Panc1 (cell line): Measurements from ENCODE around the gene GLI3. TPM values are rescaled to one million over a fixed set of nuclear protein-coding genes. Genes with fewer than 3 reads are reported as not detected.

Source experiments
- ATAC-seq: fragments of 200-7000 bp; cut with Tn5 transposase; 2 replicates; pipeline ENCODE4 v1.9.1; 2020; ENCODE audit warnings: mild to moderate bottlenecking, moderate library complexity
- BruUV-seq: library from RNA; stranded (reverse); fragments of 400-500 nt; replicated peaks from 2 replicates; lab custom pipeline; 2021; lab: Mats Ljungman, UMichigan
- CTCF ChIA-PET: fragments of 300-600 bp; sonication (Branson Sonifier 250); formaldehyde crosslinking; loops from one replicate; lab custom pipeline; 2022; ENCODE audit warnings: antibody characterized with exemption; lab: Charles Lee
- POLR2A ChIA-PET: fragments of 300-600 bp; sonication (Branson Sonifier 250); formaldehyde crosslinking; loops from one replicate; lab custom pipeline; 2022; ENCODE audit warnings: antibody characterized with exemption; lab: Charles Lee
- DNase-seq: peaks from one replicate; pipeline ENCODE4 v3.0.0-alpha.2; 2010; ENCODE audit warnings: low read depth, low spot score
- H3K27ac ChIP-seq: 2 replicates; pipeline ENCODE4 v1.5.1; 2011; ENCODE audit warnings: mild to moderate bottlenecking, low read length, inconsistent platforms
- H3K27me3 ChIP-seq: fragments of 200-500 bp; sonication (Bioruptor generic); 2 replicates; pipeline ENCODE4 v1.6.0; 2014; ENCODE audit warnings: low read length, inconsistent platforms; ENCODE audit not compliant: control insufficient read depth, insufficient read depth
- H3K36me3 ChIP-seq: fragments of 200-500 bp; sonication (Bioruptor generic); 2 replicates; pipeline ENCODE4 v1.5.1; 2014; ENCODE audit warnings: inconsistent platforms, mild to moderate bottlenecking, low read length, moderate library complexity; ENCODE audit not compliant: control insufficient read depth, insufficient read depth
- H3K4me1 ChIP-seq: 2 replicates; pipeline ENCODE4 v1.5.1; 2011; ENCODE audit warnings: inconsistent platforms, mild to moderate bottlenecking, low read length, moderate library complexity; ENCODE audit not compliant: control insufficient read depth, insufficient read depth
- H3K4me3 ChIP-seq, 2 experiments: 2 replicates each; pipeline ENCODE4 v1.5.1; 2011 to 2012; ENCODE audit warnings: low read depth in 2 of 2, low read length in 2 of 2, mild to moderate bottlenecking in 2 of 2, inconsistent platforms in 1 of 2, moderate library complexity in 1 of 2
- H3K9me3 ChIP-seq: fragments of 200-500 bp; sonication (Bioruptor generic); 2 replicates; pipeline ENCODE4 v1.5.1; 2014; ENCODE audit warnings: low read depth, mild to moderate bottlenecking, inconsistent platforms, low read length, moderate library complexity; ENCODE audit not compliant: control insufficient read depth, insufficient read depth
- CTCF ChIP-seq: fragments of 450-650 bp; IDR thresholded peaks from 2 replicates; pipeline ENCODE4 v1.5.1; 2017; ENCODE audit warnings: mild to moderate bottlenecking
- POLR2AphosphoS5 ChIP-seq: IDR thresholded peaks from 2 replicates; pipeline ENCODE4 v1.6.1; 2012; ENCODE audit warnings: mild to moderate bottlenecking, low read depth, low read length, moderate library complexity
- REST ChIP-seq, 2 experiments: IDR thresholded peaks; 2 replicates each; pipeline ENCODE4 v1.6.1; 2011 to 2012; ENCODE audit warnings: low read depth in 2 of 2, control low read depth in 1 of 2, low read length in 1 of 2, mild to moderate bottlenecking in 1 of 2, moderate library complexity in 1 of 2; ENCODE audit not compliant: insufficient read depth in 1 of 2
- SIN3A ChIP-seq: IDR thresholded peaks from 2 replicates; pipeline ENCODE4 v1.6.1; 2012; ENCODE audit warnings: low read depth, mild to moderate bottlenecking, low read length, moderate library complexity, borderline replicate concordance; ENCODE audit not compliant: insufficient read depth
- TCF7L2 ChIP-seq: IDR thresholded peaks from 2 replicates; pipeline ENCODE4 v1.6.1; 2011; ENCODE audit warnings: mild to moderate bottlenecking, low read depth, low read length, inconsistent platforms
- in situ Hi-C: cut with HindIII; loops from 2 replicates; pipeline ENCODE4 v1.10.0; 2016; ENCODE audit warnings: low sequenced_read_pairs, low pct_unique_long_range_greater_than_20kb
- intact Hi-C: fragments of 100-400 bp; cut with micrococcal nuclease; formaldehyde crosslinking; loops from one replicate; pipeline ENCODE4 v1.10.0; 2022; ENCODE audit not compliant: unreplicated experiment
- total RNA-seq: library from RNA; stranded (reverse); gene quantifications from one replicate; pipeline ENCODE4 v1.2.1, GENCODE V29; 2021; ENCODE audit not compliant: unreplicated experiment

GLI3 gene
- total RNA-seq, 1 experiment from 2014 or later, result 3.7 TPM

GRCh38 chr7:42218248-42218647 lies 18.8 kb downstream of the GLI3 start:
- no peaks in the 10 kb centered on the region for H3K36me3 ChIP-seq
- no peaks in the 10 kb centered on the region for H3K4me1 ChIP-seq
- TF ChIP-seq CTCF, result no peak
- no peak for TF ChIP-seq TCF7L2
- no peak for TF ChIP-seq SIN3A
- no peak for TF ChIP-seq REST (IDR thresholded peaks at IDR 0.05; ENCODE audit: insufficient read depth in 1 of 2, low read depth in 2 of 2, low read length in 1 of 2)
- no peak for TF ChIP-seq POLR2AphosphoS5
- in situ Hi-C loops, result no loop called here
- no peaks in the 10 kb centered on the region for H3K9me3 ChIP-seq
- no peak overlapping the region for H3K27ac ChIP-seq
- no TSS peak for BruUV-seq
- H3K27me3 ChIP-seq, result no peaks in the 10 kb centered on the region
- intact Hi-C loops, result no loop called here
- no peak overlapping the region for H3K4me3 ChIP-seq
- ChIA-PET POLR2A (no interaction called here), CTCF (no interaction called here)
- no peak for ATAC-seq
- DNase-seq, result no peak

GRCh38 chr7:42217548-42217947 lies 19.5 kb downstream of the GLI3 start:
- TF ChIP-seq CTCF, result no peak
- in situ Hi-C loops, result no loop called here
- DNase-seq (no peak), ATAC-seq (no peak)
- H3K4me3 ChIP-seq, result no peak overlapping the region
- no peaks in the 10 kb centered on the region for H3K9me3 ChIP-seq
- no TSS peak for BruUV-seq
- CTCF ChIA-PET, result no interaction called here
- no peaks in the 10 kb centered on the region for H3K36me3 ChIP-seq
- intact Hi-C loops, result no loop called here
- no peaks in the 10 kb centered on the region for H3K4me1 ChIP-seq
- no peak overlapping the region for H3K27ac ChIP-seq
- POLR2A ChIA-PET, result no interaction called here
- no peaks in the 10 kb centered on the region for H3K27me3 ChIP-seq

- ATAC-seq (no peak), DNase-seq (no peak)
- BruUV-seq, result no TSS peak
- no peak for TF ChIP-seq POLR2AphosphoS5
- Histone ChIP-seq H3K4me3 (no peak overlapping the region), H3K27ac (no peak overlapping the region), H3K27me3 (no peaks in the 10 kb centered on the region), H3K36me3 (no peaks in the 10 kb centered on the region), H3K4me1 (no peaks in the 10 kb centered on the region), H3K9me3 (no peaks in the 10 kb centered on the region)
- CTCF ChIA-PET, result no interaction called here
- in situ Hi-C loops (no loop called here), intact Hi-C loops (no loop called here)
- POLR2A ChIA-PET, result no interaction called here
These were observed 20.0 kb downstream of the GLI3 start for GRCh38 chr7:42217053-42217452.
